Mammary epithelial cell (primary cell): ENCODE measurements around the gene SLC6A11.

ENCODE experiments used
- CTCF ChIP-seq, 2 donors: IDR thresholded peaks in 1 of 2; conservative IDR thresholded peaks in 1 of 2; 2 replicates each; pipeline ENCODE4 v1.5.1; 2011 to 2012; ENCODE audit warnings: inconsistent platforms in 2 of 2, low read length in 2 of 2, mild to moderate bottlenecking in 2 of 2, control low read depth in 1 of 2, low read depth in 1 of 2; ENCODE audit not compliant: insufficient read depth in 1 of 2; ENCODE audit errors: extremely low read depth in 1 of 2
- EZH2 ChIP-seq: IDR thresholded peaks from 2 replicates; pipeline ENCODE4 v1.6.1; 2012; ENCODE audit warnings: low read length, inconsistent platforms, borderline replicate concordance

- no peak for TF ChIP-seq CTCF (conservative IDR thresholded peaks at IDR 0.05 in 1 of 2, IDR thresholded peaks at IDR 0.05 in 1 of 2; ENCODE audit: extremely low read depth in 1 of 2, insufficient read depth in 1 of 2, low read depth in 1 of 2, low read length in 2 of 2)
- no peak for TF ChIP-seq EZH2
Observed at GRCh38 chr3:10978956-10979355, 162.9 kb downstream of the SLC6A11 start.
